Left ventricle myocardium superior (tissue), 1 donor: ENCODE measurements around the gene C17orf100. TPM values are rescaled to one million over a fixed set of nuclear protein-coding genes. Genes with fewer than 3 reads are reported as not detected.

Source experiments
- microRNA-seq: library from miRNA; unstranded; fragments of <30 nt; microRNA quantifications from one replicate; pipeline ENCODE4 v1.2.0, GENCODE V29; 2020; ENCODE audit warnings: borderline number of aligned reads
- total RNA-seq: library from RNA; stranded (reverse); fragmentation: NEBNext Ultra II Directional; extraction: Animal tissue kit (Norgen Biotek cat#: 25700); gene quantifications from one replicate; pipeline ENCODE4 v1.2.1, GENCODE V29; 2021
- donor health status: DM: no; HTN: yes; CAD: no; lungs with severe emphysema.

C17orf100 gene
- total RNA-seq, 1 donor from 2014 or later, result 0.47 TPM

Small RNA genes lying within 50 kb of the gene (microRNA-seq; reads per million reads assigned to microRNA genes)
- gene MIR4520-1 (not detected), gene MIR4520-2 (not detected)

Other genes starting within 250 kb of the C17orf100 start
- gene AIPL1, start 216.6 kb upstream of the C17orf100 start, total RNA-seq, result not detected
- not detected for gene PIMREG, start 207.3 kb upstream of the C17orf100 start, total RNA-seq
- 0.59 TPM for gene PITPNM3, start 95.2 kb upstream of the C17orf100 start, total RNA-seq
- 4.5 TPM for gene KIAA0753, start 11.1 kb upstream of the C17orf100 start, total RNA-seq
- gene TXNDC17, start 10.7 kb upstream of the C17orf100 start, total RNA-seq, result 47.2 TPM
- 14.3 TPM for gene MED31, start 157 bp upstream of the C17orf100 start, total RNA-seq
- gene SLC13A5, start 61.6 kb downstream of the C17orf100 start, total RNA-seq, result not detected
- 18.7 TPM for gene XAF1, start 104.3 kb downstream of the C17orf100 start, total RNA-seq
- not detected for gene FBXO39, start 124.5 kb downstream of the C17orf100 start, total RNA-seq
- not detected for gene TEKT1, start 180.0 kb downstream of the C17orf100 start, total RNA-seq